ENCODE data around the gene SORCS2.

DNA sequence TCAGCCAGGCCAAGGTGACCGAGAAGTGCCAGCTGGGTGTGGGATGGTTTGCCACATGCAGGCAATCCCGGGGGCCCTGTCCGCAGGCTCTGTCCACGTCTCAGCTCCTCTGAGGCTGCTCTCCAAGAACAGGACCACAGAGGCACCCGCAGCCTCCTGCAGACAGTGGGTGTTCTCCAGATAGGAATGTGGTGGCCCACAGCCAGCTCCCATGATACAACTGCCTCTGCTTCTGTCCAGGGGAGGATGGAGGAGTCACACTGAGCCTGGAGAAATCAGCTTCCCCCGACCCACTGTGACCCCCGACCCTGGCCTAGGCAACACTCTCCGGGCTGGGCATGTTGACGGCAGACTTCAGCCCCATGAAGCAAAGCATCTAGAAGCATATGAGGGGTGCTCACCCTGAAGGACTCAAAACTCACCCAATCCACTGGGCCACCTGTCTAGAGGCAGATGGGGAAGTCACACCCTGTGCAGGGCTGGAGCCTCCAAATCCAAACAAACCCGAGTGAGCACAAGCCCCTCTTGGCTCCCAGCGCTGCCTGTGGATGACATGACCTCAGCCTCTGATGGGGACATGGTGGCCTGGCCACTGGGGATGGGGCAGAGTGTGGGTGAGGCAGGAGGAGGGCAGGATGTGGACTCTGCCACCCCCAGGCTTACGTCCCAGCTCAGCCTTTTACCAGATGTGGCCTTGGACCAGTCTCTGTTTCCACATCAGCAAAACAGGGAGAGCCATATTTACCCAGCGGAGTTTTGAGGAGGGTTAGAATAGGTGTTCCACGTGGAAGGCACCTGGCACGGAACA is 140.1 kb downstream of the SORCS2 start:
- TF ChIP-seq, protein P1, sequence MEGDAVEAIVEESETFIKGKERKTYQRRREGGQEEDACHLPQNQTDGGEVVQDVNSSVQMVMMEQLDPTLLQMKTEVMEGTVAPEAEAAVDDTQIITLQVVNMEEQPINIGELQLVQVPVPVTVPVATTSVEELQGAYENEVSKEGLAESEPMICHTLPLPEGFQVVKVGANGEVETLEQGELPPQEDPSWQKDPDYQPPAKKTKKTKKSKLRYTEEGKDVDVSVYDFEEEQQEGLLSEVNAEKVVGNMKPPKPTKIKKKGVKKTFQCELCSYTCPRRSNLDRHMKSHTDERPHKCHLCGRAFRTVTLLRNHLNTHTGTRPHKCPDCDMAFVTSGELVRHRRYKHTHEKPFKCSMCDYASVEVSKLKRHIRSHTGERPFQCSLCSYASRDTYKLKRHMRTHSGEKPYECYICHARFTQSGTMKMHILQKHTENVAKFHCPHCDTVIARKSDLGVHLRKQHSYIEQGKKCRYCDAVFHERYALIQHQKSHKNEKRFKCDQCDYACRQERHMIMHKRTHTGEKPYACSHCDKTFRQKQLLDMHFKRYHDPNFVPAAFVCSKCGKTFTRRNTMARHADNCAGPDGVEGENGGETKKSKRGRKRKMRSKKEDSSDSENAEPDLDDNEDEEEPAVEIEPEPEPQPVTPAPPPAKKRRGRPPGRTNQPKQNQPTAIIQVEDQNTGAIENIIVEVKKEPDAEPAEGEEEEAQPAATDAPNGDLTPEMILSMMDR (IDR thresholded peaks at IDR 0.05; ENCODE audit: poor library complexity, severe bottlenecking), result no peak
- TF ChIP-seq POLR2AphosphoS5 (IDR thresholded peaks at IDR 0.05) (no peak), EP300 (conservative IDR thresholded peaks at IDR 0.05; ENCODE audit: poor library complexity, severe bottlenecking) (no peak), MXI1 (conservative IDR thresholded peaks at IDR 0.05; ENCODE audit: poor library complexity, severe bottlenecking) (no peak), EZH2 (IDR thresholded peaks at IDR 0.05; ENCODE audit: borderline replicate concordance, insufficient read depth, low read length, poor library complexity, severe bottlenecking) (no peak), SMC3 (conservative IDR thresholded peaks at IDR 0.05; ENCODE audit: poor library complexity) (no peak), TAF1 (IDR thresholded peaks at IDR 0.05; ENCODE audit: low read depth) (no peak)
- TF ChIP-seq, protein P2, sequence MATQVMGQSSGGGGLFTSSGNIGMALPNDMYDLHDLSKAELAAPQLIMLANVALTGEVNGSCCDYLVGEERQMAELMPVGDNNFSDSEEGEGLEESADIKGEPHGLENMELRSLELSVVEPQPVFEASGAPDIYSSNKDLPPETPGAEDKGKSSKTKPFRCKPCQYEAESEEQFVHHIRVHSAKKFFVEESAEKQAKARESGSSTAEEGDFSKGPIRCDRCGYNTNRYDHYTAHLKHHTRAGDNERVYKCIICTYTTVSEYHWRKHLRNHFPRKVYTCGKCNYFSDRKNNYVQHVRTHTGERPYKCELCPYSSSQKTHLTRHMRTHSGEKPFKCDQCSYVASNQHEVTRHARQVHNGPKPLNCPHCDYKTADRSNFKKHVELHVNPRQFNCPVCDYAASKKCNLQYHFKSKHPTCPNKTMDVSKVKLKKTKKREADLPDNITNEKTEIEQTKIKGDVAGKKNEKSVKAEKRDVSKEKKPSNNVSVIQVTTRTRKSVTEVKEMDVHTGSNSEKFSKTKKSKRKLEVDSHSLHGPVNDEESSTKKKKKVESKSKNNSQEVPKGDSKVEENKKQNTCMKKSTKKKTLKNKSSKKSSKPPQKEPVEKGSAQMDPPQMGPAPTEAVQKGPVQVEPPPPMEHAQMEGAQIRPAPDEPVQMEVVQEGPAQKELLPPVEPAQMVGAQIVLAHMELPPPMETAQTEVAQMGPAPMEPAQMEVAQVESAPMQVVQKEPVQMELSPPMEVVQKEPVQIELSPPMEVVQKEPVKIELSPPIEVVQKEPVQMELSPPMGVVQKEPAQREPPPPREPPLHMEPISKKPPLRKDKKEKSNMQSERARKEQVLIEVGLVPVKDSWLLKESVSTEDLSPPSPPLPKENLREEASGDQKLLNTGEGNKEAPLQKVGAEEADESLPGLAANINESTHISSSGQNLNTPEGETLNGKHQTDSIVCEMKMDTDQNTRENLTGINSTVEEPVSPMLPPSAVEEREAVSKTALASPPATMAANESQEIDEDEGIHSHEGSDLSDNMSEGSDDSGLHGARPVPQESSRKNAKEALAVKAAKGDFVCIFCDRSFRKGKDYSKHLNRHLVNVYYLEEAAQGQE (IDR thresholded peaks at IDR 0.05; ENCODE audit: borderline replicate concordance), result no peak

All from neural cell (in vitro differentiated cells).